ENCODE measurements around the gene MRPL17.
"Not testable (repeated sequence)": the region's sequence is repeated elsewhere in the genome, so short reads cannot be mapped to it uniquely, and the experiment has no call there.

MRPL17 gene

GRCh38 chr11:6693342-6694228 lies 10.4 kb upstream of the MRPL17 start:
- no peak for TF ChIP-seq ZNF274 (IDR thresholded peaks at IDR 0.05; ENCODE audit: low read depth, low read length)
- no peak overlapping the region for H3K4me3 ChIP-seq (ENCODE audit: low read length)

- no peak for TF ChIP-seq ZNF274 (IDR thresholded peaks at IDR 0.05; ENCODE audit: low read depth, low read length)
- no peak overlapping the region for H3K4me3 ChIP-seq (ENCODE audit: low read length)
These were observed 9.0 kb upstream of the MRPL17 start for GRCh38 chr11:6692128-6692527.

- H3K4me3 ChIP-seq (ENCODE audit: low read length): not testable (repeated sequence)
These were observed 7.4 kb upstream of the MRPL17 start for GRCh38 chr11:6690431-6691132.

GRCh38 chr11:6687876-6688275 lies 4.7 kb upstream of the MRPL17 start:
- no peak for TF ChIP-seq ZNF274 (IDR thresholded peaks at IDR 0.05; ENCODE audit: low read depth, low read length)
- H3K4me3 ChIP-seq (ENCODE audit: low read length): no peak overlapping the region

GRCh38 chr11:6686006-6686405 lies 2.9 kb upstream of the MRPL17 start:
- H3K4me3 ChIP-seq (ENCODE audit: low read length): no peak overlapping the region
- no peak for TF ChIP-seq ZNF274 (IDR thresholded peaks at IDR 0.05; ENCODE audit: low read depth, low read length)

GRCh38 chr11:6684068-6684467 lies 928 bp upstream of the MRPL17 start:
- not testable (repeated sequence) for H3K4me3 ChIP-seq (ENCODE audit: low read length)

- no peak for TF ChIP-seq ZNF274 (IDR thresholded peaks at IDR 0.05; ENCODE audit: low read depth, low read length)
These were observed 577 bp downstream of the MRPL17 start for GRCh38 chr11:6682591-6682935.

GRCh38 chr11:6681949-6682348 lies 1.2 kb downstream of the MRPL17 start:
- no peak for TF ChIP-seq ZNF274 (IDR thresholded peaks at IDR 0.05; ENCODE audit: low read depth, low read length)
- peak overlapping the region; percentile 95 for H3K4me3 ChIP-seq (ENCODE audit: low read length)

More at GRCh38 chr11:6682591-6682935, 577 bp downstream of the MRPL17 start:
- peak overlapping the region; percentile 95 for H3K4me3 ChIP-seq (ENCODE audit: low read length)

GRCh38 chr11:6681505-6681904 lies 1.6 kb downstream of the MRPL17 start:
- H3K4me3 ChIP-seq (ENCODE audit: low read length): peak overlapping the region; percentile 95
- TF ChIP-seq ZNF274 (IDR thresholded peaks at IDR 0.05; ENCODE audit: low read depth, low read length): no peak

- no peak for TF ChIP-seq ZNF274 (IDR thresholded peaks at IDR 0.05; ENCODE audit: low read depth, low read length)
These were observed 6.1 kb downstream of the MRPL17 start for GRCh38 chr11:6677018-6677417.

GRCh38 chr11:6674862-6675261 lies 8.3 kb downstream of the MRPL17 start:
- no peak overlapping the region for H3K4me3 ChIP-seq (ENCODE audit: low read length)
- no peak for TF ChIP-seq ZNF274 (IDR thresholded peaks at IDR 0.05; ENCODE audit: low read depth, low read length)

More at GRCh38 chr11:6677018-6677417, 6.1 kb downstream of the MRPL17 start:
- no peak overlapping the region for H3K4me3 ChIP-seq (ENCODE audit: low read length)

GRCh38 chr11:6674219-6674597 lies 8.9 kb downstream of the MRPL17 start:
- TF ChIP-seq ZNF274 (IDR thresholded peaks at IDR 0.05; ENCODE audit: low read depth, low read length): no peak
- H3K4me3 ChIP-seq (ENCODE audit: low read length): no peak overlapping the region

GRCh38 chr11:6673523-6674218 lies 9.5 kb downstream of the MRPL17 start:
- no peak for TF ChIP-seq ZNF274 (IDR thresholded peaks at IDR 0.05; ENCODE audit: low read depth, low read length)
- H3K4me3 ChIP-seq (ENCODE audit: low read length): no peak overlapping the region

GRCh38 chr11:6671991-6672390 lies 11.1 kb downstream of the MRPL17 start:
- H3K4me3 ChIP-seq (ENCODE audit: low read length): no peak overlapping the region
- no peak for TF ChIP-seq ZNF274 (IDR thresholded peaks at IDR 0.05; ENCODE audit: low read depth, low read length)

Data from GM08714 (cell line).